Esophagus squamous epithelium (tissue), 5 donors: Measurements from ENCODE around the gene ATP5IF1. TPM values are rescaled to one million over a fixed set of nuclear protein-coding genes. Genes with fewer than 3 reads are reported as not detected.

Experiments
- DNase-seq: peaks from one replicate; lab custom pipeline; 2025; lab: John Stamatoyannopoulos, UW
- H3K27ac ChIP-seq, 4 donors: fragments of 200-600 bp; sonication (generic); one replicate each; pipeline ENCODE4 v1.5.1; 2016 to 2019; ENCODE audit warnings: mild to moderate bottlenecking in 1 of 4
- H3K27me3 ChIP-seq, 4 donors: fragments of 200-600 bp; sonication (generic); 1 replicate in 3 of 4; 2 replicates in 1 of 4; pipeline versions ENCODE4 v1.5.1 to v1.6.0; 2017 to 2021; ENCODE audit warnings: antibody characterized with exemption in 1 of 4
- H3K36me3 ChIP-seq, 3 donors: fragments of 200-600 bp; sonication (generic); one replicate each; pipeline ENCODE4 v1.5.1; 2016 to 2019
- H3K4me1 ChIP-seq, 3 donors: fragments of 200-600 bp; sonication (generic); one replicate each; pipeline ENCODE4 v1.5.1; 2017 to 2019
- H3K4me3 ChIP-seq, 4 donors: fragments of 200-600 bp; sonication (generic); 1 replicate in 3 of 4; 2 replicates in 1 of 4; pipeline ENCODE4 v1.5.1; 2016 to 2019; ENCODE audit warnings: mild to moderate bottlenecking in 2 of 4, moderate library complexity in 1 of 4
- H3K9me3 ChIP-seq, 3 donors: fragments of 200-600 bp; sonication (generic); one replicate each; pipeline ENCODE4 v1.5.1; 2016 to 2019
- POLR2A ChIP-seq, 4 donors: fragments of 450-650 bp; IDR thresholded peaks; one replicate each; pipeline ENCODE4 v1.6.1; 2017; ENCODE audit warnings: antibody characterized with exemption in 4 of 4, mild to moderate bottlenecking in 4 of 4, moderate library complexity in 3 of 4
- WGBS, 2 donors: methylation state at CpG; one replicate each; pipeline ENCODE4 v1.1.5; 2018; 5-methylcytosine and 5-hydroxymethylcytosine counted together
- intact Hi-C: fragments of 100-400 bp; cut with DNase I; formaldehyde crosslinking; loops from one replicate; pipeline ENCODE4 v1.15.0; 2022
- total RNA-seq, 4 donors: library from RNA; depleted of rRNA; stranded (reverse); fragments of >200 nt; gene quantifications; one replicate each; pipeline ENCODE4 v1.1.0, GENCODE V29; 2016
- TF ChIP-seq, protein P1 (sequence below), 6 experiments: fragments of 450-650 bp in 4 of 6; fragments of 200-600 bp in 2 of 6; sonication (generic) in 2 of 6; IDR thresholded peaks; one replicate each; pipeline ENCODE4 v1.5.1; 2016 to 2019; ENCODE audit warnings: antibody characterized with exemption in 6 of 6, mild to moderate bottlenecking in 4 of 6, moderate library complexity in 4 of 6
- donor health status: DM: yes; HTN: yes; CAD: no.

Gene ATP5IF1
- total RNA-seq, 4 donors from 2014 or later, result 142 to 284 (median 180) TPM

DNA sequence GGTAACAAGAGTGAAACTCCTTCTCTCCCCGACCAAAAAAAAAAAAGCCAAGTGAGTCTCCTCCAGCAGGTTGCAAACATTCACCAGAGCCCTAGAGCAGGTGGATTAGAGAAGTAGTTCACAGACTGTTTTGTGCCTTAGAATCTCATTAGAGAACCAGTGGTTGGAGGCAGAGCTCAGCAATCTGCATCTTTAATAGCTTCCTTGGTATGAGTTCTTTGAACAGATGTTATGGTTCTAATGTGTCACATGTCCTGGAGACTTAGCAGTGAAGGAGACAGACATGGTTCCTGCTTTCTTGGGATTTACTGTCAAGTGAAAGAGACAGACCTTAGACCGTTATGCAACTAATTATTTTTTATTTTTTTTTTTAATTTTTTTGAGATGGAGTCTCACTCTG is 50.2 kb downstream of the ATP5IF1 start:
- Histone ChIP-seq H3K4me3 (no peak overlapping the region), H3K36me3 (peaks cover 5 to 19% (median 6%) of the 10 kb centered on the region in 3 donors), H3K9me3 (no peaks in the 10 kb centered on the region), H3K27ac (no peak overlapping the region), H3K27me3 (no peaks in the 10 kb centered on the region), H3K4me1 (peaks cover 0 to 5% (median 0%) of the 10 kb centered on the region in 3 donors)
- 52 to 57% methylated on average over 1 to 2 of the region's 2 CpGs for WGBS, 2 donors
- TF ChIP-seq POLR2A (IDR thresholded peaks at IDR 0.05), result no peak
- TF ChIP-seq, protein P1, sequence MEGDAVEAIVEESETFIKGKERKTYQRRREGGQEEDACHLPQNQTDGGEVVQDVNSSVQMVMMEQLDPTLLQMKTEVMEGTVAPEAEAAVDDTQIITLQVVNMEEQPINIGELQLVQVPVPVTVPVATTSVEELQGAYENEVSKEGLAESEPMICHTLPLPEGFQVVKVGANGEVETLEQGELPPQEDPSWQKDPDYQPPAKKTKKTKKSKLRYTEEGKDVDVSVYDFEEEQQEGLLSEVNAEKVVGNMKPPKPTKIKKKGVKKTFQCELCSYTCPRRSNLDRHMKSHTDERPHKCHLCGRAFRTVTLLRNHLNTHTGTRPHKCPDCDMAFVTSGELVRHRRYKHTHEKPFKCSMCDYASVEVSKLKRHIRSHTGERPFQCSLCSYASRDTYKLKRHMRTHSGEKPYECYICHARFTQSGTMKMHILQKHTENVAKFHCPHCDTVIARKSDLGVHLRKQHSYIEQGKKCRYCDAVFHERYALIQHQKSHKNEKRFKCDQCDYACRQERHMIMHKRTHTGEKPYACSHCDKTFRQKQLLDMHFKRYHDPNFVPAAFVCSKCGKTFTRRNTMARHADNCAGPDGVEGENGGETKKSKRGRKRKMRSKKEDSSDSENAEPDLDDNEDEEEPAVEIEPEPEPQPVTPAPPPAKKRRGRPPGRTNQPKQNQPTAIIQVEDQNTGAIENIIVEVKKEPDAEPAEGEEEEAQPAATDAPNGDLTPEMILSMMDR (IDR thresholded peaks at IDR 0.05), result no peak
- intact Hi-C loops, result no loop called here
- DNase-seq, result no peak

Other genes starting within 250 kb of the ATP5IF1 start
- gene EYA3, start 147.5 kb upstream of the ATP5IF1 start, total RNA-seq, result 10 to 100 TPM; 13.8 to 21.9 (median 15.8) TPM
- 10 to 100 TPM in 1 of 4 donors, 1 to 10 TPM in 3; 2.7 to 12.8 (median 8.9) TPM for gene PTAFR, start 59.4 kb upstream of the ATP5IF1 start, total RNA-seq
- gene DNAJC8, start 3.1 kb upstream of the ATP5IF1 start, total RNA-seq, result 10 to 100 TPM; 27.4 to 55.1 (median 48.9) TPM
- 10 to 100 TPM in 2 of 4 donors, 1 to 10 TPM in 2; 7.8 to 20.6 (median 9.3) TPM for gene SESN2, start 23.4 kb downstream of the ATP5IF1 start, total RNA-seq
- gene MED18, start 92.9 kb downstream of the ATP5IF1 start, total RNA-seq, result 10 to 100 TPM; 10.7 to 18.8 (median 15.6) TPM
- 10 to 100 TPM; 33.4 to 41.0 (median 36.3) TPM for gene PHACTR4, start 133.6 kb downstream of the ATP5IF1 start, total RNA-seq